ENCODE results near the gene AKR1E2. TPM values are rescaled to one million over a fixed set of nuclear protein-coding genes. Genes with fewer than 3 reads are reported as not detected.

Gene AKR1E2
- total RNA-seq, 1 donor from 2014 or later: 3.9 TPM

GRCh38 chr10:4840151-4840550, 14.1 kb downstream of the AKR1E2 start:
- no peak overlapping the region for H3K27ac Mint-ChIP-seq (ENCODE audit: unreplicated experiment)
- H3K27me3 Mint-ChIP-seq (ENCODE audit: low read depth): peaks cover 8% of the 10 kb centered on the region
- no peaks in the 10 kb centered on the region for H3K4me1 Mint-ChIP-seq
- DNase-seq (ENCODE audit: low read depth, low spot score): no peak
- peaks cover 7% of the 10 kb centered on the region for H3K36me3 Mint-ChIP-seq (ENCODE audit: low read depth)
- no peaks in the 10 kb centered on the region for H3K9me3 Mint-ChIP-seq
- no peak overlapping the region for H3K4me3 Mint-ChIP-seq
- no peak for TF ChIP-seq CTCF (conservative IDR thresholded peaks at IDR 0.05)

DNA sequence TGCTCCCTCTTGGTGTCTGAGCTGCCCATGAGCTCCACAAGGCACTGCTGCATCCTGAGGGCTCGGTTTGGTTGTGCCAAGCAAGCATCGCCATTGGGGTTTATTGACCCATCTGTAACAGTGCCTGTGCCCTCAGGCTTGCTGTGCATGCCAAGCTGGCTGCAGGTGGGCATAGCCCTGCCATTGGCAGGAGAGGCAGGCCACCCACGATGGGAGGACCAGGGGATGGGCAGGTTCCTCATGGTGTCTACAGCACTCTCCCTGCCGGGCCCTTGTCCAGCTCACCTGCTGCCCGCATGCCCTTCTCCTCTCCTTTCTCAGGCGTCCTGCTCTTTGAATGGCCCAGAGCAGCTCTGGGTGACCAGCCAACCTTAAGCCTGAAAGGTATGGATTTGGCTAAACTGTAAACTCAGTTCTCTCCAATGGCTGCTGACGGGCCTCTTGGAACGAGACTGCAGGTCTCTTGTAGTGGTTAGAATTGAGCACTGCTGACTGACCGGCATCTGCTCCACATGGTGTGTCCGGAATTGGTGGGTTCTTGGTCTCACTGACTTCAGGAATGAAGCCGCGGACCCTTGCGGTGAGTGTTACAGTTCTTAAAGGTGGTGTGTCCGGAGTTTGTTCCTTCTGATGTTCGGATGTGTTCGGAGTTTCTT, 17.6 kb downstream of the AKR1E2 start:
- H3K36me3 Mint-ChIP-seq (ENCODE audit: low read depth): peaks cover 7% of the 10 kb centered on the region
- peaks cover 3% of the 10 kb centered on the region for H3K27me3 Mint-ChIP-seq (ENCODE audit: low read depth)
- H3K4me1 Mint-ChIP-seq: no peaks in the 10 kb centered on the region
- TF ChIP-seq CTCF (conservative IDR thresholded peaks at IDR 0.05): no peak
- H3K27ac Mint-ChIP-seq (ENCODE audit: unreplicated experiment): no peak overlapping the region
- no peaks in the 10 kb centered on the region for H3K9me3 Mint-ChIP-seq
- DNase-seq (ENCODE audit: low read depth, low spot score): no peak
- no peak overlapping the region for H3K4me3 Mint-ChIP-seq

DNA sequence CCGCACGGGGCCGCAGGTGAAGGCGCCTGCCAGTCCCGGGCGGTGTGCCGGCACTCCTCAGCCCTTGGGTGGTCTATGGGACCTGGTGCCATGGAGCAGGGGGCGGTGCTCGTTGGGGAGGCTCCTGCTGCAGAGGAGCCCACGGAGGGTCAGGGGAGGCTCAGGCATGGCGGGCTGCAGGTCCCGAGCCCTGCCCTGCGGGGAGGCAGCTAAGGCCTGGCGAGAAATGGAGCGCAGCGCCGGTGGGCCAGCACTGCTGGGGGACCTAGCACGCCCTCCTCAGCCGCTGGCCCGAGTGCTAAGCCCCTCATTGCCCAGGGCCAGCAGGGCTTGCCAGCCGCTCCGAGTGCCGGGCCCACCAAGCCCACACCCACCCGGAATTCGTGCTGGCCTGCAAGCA, 18.9 kb downstream of the AKR1E2 start:
- DNase-seq (ENCODE audit: low read depth, low spot score): no peak
- Mint-ChIP-seq H3K9me3 (peaks cover 3% of the 10 kb centered on the region), H3K27ac (ENCODE audit: unreplicated experiment) (no peak overlapping the region), H3K4me3 (no peak overlapping the region), H3K27me3 (ENCODE audit: low read depth) (peaks cover 3% of the 10 kb centered on the region), H3K4me1 (peaks cover 11% of the 10 kb centered on the region), H3K36me3 (ENCODE audit: low read depth) (peaks cover 10% of the 10 kb centered on the region)
- TF ChIP-seq CTCF (conservative IDR thresholded peaks at IDR 0.05): no peak

DNA sequence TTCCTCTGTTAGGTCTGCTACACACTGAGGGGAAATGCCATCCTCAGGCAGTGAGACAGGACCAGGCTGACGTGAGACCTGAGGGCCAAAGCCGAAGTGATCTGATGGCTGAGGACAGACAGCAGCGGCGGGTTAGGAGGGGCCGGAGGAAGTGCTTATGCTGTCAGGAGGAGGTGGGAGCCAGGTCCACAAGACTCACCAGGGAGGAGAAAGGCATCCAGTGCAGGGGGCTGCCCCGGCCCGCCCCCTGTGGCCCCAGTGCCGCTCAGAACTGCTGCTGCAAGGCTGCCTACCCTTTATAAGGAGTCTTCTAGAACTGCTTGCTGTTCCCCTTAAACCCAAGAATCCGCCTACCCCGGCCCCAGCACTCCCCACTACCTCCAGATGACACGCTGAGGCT, 19.8 kb downstream of the AKR1E2 start:
- peaks cover 3% of the 10 kb centered on the region for H3K27me3 Mint-ChIP-seq (ENCODE audit: low read depth)
- no peak overlapping the region for H3K4me3 Mint-ChIP-seq
- DNase-seq (ENCODE audit: low read depth, low spot score): no peak
- H3K9me3 Mint-ChIP-seq: peaks cover 3% of the 10 kb centered on the region
- TF ChIP-seq CTCF (conservative IDR thresholded peaks at IDR 0.05): no peak
- no peak overlapping the region for H3K27ac Mint-ChIP-seq (ENCODE audit: unreplicated experiment)
- H3K36me3 Mint-ChIP-seq (ENCODE audit: low read depth): peaks cover 10% of the 10 kb centered on the region
- peaks cover 15% of the 10 kb centered on the region for H3K4me1 Mint-ChIP-seq

DNA sequence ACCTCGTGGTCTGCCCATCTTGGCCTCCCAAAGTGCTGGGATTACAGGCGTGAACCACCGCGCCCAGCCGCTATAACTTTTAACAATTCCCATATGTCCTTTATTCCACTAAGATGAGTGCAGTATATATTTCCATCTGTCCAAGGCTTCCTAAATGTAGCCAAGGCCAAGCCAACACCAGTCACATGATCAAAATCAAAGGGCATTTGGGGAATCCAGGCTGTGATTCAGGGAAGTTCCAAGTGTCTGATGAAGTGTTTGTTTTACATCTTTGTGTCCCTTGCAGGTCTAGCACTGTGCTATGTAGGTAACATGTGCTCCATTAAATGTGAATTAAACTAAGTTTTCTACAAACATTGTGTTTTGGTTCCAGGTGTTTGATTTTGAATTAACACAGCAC, 20.8 kb downstream of the AKR1E2 start:
- peaks cover 3% of the 10 kb centered on the region for H3K9me3 Mint-ChIP-seq

More for the DNA sequence above, 20.8 kb downstream of the AKR1E2 start:
- Mint-ChIP-seq H3K27ac (ENCODE audit: unreplicated experiment) (no peak overlapping the region), H3K36me3 (ENCODE audit: low read depth) (peaks cover 10% of the 10 kb centered on the region), H3K4me1 (peaks cover 15% of the 10 kb centered on the region), H3K4me3 (no peak overlapping the region), H3K27me3 (ENCODE audit: low read depth) (peaks cover 3% of the 10 kb centered on the region)
- DNase-seq (ENCODE audit: low read depth, low spot score): no peak
- TF ChIP-seq CTCF (conservative IDR thresholded peaks at IDR 0.05): no peak

All from neural crest cell (in vitro differentiated cells).